Activated naive CD8-positive, alpha-beta T cell treated with anti-CD3 and anti-CD28 coated beads, Interleukin-2, amount 50 U/mL, for 16 hours (primary cell): Measurements from ENCODE around the gene PROSER2.

Experiments
- DNase-seq: peaks from one replicate; pipeline ENCODE4 v3.0.0-alpha.2; 2020; ENCODE audit warnings: low read depth, low spot score

PROSER2 gene

DNA sequence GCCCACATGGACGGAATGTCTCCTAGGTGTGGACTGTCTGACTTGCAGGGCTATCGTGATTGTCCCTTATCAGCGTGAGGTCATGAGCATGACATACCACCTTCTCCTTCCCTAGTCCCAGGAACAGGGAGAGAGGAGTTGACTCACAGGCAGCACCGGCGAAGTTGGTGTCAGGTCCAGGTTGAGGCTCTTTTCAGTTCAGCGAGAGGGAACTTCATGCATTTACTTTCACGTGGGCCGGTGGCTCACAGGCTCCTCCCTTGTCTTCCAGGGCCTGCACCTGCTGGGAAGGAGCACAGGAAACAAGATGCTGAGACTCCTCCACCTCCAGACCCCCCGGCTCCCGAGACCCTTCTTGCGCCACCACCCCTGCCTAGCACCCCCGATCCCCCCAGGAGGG lies 46.1 kb downstream of the PROSER2 start:
- no peak for DNase-seq

DNA sequence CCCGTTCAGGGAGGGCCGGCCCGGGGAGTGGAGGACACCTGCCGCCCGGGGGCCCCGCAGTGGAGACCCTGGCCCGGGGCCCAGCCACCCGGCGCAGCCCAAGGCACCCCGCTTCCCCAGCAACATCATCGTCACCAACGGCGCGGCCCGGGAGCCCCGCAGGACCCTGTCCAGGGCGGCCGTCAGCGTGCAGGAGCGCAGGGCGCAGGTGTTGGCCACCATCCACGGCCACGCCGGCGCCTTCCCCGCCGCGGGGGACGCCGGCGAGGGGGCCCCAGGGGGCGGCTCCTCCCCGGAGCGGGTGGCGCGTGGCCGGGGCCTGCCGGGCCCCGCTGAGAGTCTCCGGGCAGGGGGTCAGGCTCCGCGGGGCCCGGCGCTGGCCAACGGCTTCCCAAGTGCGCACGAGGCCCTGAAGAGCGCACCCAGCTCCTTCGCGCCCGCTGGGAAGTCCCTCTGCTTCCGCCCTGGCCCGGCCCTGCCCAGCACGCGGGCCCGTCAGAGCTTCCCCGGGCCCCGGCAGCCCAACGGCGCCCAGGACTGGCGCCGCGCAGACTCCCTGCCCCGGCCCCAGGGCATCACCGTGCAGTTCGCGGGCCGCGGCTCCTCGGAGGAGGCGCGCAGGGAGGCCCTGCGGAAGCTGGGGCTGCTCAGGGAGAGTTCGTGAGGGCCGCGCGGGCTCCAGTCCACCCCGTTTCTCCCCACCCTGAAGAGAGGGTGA lies 46.7 kb downstream of the PROSER2 start:
- no peak for DNase-seq

DNA sequence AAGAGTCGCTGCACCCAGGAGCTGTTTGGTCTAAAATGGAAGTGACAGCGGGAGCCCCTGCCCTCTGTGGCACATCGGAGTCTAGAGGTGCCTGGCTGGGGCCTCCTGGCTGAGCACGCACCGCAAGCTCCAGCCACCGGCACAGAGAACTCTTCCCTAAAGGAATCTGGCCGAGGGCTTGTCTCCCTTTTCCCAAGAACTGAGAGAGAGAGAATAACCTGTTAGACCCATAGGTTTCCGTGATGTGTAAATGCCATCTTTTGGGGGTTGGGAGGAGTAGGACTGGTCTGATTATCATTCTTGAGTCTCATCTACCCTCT lies 47.3 kb downstream of the PROSER2 start:
- no peak for DNase-seq

DNA sequence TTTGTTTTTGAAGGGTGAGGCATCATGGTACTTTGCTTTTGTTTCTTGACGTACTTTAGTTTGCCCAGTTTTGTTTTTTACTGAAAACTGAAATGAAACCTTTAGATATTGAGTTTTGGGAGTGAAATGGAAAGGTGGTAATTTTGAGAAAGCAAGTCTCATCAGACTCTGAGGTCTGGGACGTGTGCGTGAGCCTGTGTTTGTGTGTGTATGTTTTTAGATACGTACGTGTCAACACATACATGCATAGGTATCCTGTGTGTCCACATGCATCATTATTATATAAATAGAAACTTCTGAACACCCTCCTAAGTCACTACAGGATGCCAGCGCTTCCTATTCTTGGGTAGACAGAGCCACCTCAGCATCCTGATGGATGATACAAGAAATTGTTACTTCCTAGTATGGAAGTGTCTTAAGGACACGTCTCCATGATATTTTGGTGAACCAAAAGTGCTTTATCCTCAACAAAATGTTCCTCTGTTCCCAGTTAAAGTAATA lies 47.8 kb downstream of the PROSER2 start:
- no peak for DNase-seq

DNA sequence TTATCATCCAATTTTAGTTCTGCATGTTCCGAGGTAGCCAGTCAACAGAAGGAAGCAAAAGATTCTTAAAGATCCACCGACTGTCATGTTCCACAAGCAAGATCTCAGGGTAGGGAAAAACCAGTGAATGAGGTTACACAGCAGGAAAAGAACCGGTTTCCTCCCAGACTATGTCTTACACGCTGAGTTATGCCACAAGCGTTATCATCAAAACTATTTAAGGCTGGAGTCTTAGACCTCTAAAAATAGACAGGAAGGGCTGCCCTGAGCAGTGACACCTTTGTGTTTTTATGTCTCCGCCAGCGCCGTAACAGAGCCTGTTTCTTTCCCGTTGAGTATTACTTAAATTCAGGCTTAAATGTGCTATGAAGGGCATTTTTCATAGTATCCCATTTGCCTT lies 48.3 kb downstream of the PROSER2 start:
- no peak for DNase-seq

DNA sequence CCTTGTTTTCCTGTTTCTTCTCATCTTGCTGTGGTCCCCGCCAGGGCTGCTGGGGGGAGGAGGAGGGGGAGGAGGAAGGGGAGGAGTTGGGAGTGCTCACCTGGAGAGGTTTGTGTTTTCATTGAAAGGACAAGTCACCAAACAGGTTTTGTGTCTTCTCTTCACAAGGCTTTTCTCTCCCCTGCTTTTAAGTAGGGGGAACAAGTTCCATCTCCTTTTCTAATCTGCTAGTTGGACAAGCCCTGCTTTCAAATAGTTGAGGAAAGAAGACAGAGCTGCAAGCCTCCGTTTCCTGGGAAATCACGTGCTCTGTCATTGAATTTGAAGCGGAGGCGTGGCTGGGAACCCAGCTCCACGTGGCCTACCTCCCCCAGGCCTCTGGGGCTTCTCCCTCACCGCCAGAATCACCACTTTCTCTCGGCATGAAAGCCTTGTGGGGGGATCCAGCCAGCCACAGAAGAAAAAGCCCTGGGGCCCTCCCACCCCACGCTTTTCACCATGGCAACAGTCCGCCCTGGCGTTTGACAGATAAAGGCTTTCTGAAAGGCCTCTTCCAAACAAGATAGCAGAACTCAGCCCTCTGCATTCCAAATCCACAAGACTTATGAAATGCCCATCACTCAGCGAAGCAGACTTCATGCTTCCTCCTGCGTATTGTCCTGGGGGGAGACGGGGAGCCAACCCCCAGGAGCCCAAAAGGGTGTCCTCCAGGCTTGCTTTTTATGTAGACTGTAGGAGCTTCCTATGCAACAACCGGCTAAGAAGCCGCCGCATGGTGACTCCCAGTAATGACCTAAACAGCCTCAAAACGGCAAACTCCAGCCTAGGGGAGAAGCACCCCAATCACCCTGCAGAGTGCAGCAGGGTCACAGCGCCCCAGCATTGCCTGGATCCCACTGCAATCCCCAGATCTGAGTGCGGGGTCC lies 51.7 kb downstream of the PROSER2 start:
- no peak for DNase-seq

DNA sequence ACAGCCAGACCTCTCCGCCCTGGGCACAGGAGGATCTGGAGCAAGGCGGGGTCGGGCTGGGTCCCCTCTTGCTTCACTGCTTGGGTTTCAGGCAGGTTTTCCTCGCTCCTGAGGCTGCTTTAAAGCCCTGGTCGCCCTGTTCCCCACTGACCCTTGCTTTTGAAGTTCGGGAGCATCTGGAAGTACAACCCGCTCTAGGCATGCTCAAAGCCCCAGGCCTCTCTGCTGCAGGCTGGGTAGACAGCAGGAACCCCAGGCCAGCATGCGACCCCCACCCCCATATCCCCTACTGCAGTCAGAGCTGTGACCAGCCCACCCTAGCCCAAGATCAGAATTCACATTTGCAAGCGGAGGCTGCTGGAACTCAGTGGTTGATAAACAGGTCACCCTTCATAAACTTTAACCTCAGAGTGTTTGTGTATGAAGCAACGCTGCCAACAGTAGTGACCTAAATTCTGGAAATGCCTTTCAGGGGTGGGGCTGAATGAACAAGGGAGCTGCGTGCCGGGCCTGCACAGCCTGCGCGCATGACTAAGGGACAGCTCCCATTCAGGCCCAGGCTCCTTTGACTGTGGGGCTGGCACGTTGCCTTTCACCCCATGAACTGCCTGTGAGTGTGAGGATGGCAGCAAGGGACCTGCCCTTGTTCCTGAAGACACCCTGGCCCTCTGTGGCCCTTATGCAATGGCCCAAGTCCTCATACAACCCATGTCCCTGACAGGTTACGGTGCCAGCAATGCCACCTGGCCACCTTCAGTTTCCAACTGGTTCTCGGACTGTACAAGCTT lies 52.5 kb downstream of the PROSER2 start:
- DNase-seq, result no peak

DNA sequence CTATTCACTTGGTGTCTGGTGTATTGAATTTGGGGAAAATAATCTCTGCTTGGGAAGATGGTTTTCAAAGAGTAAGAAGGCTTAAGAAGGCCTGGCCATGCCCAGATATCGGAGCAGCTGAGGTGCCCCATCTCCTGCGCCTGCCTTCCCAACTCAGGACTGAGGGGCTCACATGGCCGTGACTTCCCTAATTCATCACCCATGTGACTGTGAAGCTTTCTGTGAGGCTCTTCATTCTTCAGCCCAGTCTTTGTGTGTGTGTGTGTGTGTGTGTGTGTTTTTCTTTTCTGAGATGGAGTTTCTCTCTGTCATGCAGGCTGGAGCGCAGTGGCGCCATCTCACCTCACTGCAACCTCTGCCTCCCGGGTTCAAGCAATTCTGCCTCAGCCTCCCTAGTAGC lies 53.2 kb downstream of the PROSER2 start:
- no peak for DNase-seq

DNA sequence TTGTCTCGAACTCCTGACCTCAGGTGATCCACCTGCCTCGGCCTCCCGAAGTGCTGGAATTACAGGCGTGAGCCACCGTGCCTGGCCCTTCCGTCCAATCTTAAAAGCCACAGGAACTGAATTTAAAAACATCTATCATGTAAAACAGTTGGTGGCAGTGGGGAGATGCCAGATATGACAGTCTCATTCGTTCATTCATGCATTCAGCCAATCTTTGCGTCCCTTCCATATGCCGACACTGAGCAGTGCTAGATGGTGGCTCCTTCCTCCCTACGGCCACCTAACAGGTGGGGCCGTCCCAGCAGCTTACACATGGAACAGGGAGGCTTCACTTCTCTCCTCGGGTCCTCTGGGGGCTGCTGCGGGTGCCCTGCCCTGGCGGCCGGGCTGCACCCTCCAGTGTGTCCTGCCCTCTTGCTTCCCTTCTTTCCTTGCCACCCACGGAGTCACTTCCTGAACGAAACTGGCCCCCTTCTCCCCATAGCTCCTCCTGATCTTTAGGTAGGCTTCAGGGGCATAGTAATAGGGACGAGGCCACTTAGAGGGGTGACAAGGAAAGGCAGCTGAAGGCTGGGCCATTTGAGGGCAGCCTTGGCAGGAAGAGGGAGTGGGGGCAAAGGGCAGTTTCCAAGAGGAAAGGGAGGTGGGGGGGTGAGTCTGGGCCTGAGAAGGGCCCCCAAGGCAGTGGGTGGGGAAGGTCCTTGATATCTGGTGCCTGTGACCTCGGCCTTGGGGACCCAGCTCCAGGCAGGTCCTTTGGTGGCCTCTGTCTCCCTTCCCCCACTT lies 53.8 kb downstream of the PROSER2 start:
- no peak for DNase-seq

DNA sequence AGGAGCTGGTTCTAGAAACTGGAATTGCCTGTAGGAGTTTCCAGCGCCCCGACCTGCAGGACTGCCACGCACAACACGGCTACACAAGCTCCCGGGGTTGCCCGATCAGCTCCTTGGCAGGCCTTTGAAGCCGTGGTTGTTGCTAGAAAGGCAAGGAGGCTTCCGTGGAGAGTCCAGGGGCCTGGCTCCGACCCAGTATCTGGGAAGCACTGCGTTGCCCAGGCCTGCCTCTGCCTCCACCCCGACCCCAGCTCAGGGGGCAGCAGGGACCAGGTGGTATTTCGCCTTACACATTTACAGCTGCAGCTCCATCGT lies 54.4 kb downstream of the PROSER2 start:
- no peak for DNase-seq

DNA sequence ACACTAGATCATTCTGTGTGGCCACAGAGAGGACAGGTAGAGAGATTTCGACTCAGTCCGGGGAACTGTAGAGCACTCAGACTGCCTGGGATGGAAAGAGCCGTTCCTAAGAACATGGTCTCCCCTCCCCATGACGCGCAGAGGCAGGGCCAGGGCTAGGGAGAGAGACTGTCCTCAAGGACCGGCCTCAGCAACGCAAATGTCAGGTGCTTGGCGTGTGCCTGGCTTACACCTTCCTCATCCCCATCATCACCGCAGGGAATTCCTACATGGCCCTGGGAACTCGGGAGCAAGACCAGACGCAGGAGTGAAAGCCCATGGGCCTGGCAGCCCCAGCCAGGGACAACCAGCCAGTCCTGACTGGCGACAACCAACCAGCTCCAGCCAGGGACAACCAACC lies 55.6 kb downstream of the PROSER2 start:
- no peak for DNase-seq

DNA sequence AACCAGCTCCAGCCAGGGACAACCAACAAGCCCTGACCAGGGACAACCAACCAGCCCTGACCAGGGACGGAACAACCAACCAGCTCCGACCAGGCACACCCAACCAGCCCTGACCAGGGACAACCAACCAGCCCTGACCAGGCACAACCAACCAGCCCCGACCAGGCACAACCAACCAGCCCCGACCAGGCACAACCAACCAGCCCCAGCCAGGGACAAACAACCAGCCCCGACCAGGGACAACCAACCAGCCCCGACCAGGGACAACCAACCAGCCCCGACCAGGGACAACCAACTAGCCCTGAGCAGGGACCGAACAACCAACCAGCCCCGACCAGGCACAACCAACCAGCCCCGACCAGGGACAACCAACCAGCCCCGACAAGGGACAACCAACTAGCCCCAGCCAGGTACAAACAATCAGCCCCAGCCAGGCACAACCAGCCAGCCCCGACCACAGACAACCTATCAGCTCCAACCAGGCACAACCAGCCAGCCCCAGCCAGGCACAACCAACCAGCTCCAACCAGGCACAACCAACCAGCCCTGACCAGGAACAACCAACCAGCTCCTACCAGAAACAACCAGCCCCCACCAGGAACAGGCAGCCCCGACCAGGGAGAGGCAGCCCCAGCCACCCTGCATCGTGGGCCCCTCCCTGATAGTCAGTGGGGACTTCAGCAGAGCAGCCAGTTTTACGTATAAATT lies 56.4 kb downstream of the PROSER2 start:
- no peak for DNase-seq

DNA sequence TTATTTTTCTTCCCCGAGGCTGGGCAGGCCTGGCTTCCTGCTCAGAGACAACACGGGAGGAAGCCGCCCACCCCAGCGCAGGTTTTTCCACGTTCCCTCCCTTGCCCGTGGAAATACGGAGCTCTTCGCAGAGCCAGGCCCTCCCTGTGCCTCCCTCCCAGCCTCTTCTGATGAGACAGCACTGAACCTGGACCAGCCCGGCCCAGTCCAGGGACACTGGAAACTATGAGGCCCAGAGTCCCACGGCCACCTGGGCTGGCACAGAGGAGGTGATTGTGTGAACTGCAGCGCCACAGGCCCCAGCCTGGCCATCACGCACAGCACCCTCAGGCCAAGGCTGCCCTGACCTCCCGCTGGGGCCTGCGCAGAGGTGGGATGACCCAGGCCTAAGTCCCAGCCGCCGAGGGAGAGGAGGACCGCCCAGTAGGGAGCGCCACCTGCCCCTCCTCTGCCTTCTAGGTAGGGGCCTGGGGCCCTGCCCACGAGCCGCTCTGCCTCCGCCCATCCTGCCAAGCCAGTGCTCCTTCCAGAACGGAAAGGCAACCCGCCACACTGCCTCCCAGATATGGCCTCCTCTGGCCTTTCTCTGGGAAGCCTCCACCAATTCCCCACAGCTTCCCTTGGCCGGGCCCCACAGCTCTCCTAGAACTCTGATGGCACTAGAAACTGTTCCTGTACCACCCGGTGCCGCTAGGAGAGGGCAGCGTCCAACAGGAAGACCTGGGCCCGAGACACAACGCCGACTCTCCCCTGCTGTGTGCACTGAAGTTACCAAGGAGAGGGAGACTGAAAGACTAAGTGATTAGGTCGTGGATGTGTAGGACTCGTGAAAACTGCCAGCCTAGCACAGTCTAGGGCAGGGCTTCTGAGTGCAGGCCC lies 57.2 kb downstream of the PROSER2 start:
- no peak for DNase-seq

DNA sequence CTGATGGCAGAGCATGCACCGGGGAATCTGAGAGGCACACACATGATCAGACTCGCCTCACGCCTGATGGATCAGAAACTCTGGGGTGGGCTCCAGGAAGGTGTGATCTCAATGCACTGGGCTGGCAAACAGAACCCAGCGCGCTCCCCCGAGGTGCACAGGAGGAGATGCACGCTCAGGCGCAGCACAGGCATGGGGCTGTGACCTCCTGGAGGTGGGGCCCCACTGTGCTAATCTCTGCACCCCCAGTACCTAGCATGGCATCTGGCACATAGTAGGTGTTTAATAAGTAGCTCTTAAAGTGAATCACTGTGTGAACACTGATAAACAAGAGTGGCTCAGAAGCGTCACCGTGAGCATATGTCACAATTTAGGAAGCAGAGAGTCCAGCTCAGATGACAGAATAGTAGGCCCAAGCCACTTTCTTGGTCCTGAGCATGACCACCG lies 57.9 kb downstream of the PROSER2 start:
- no peak for DNase-seq

DNA sequence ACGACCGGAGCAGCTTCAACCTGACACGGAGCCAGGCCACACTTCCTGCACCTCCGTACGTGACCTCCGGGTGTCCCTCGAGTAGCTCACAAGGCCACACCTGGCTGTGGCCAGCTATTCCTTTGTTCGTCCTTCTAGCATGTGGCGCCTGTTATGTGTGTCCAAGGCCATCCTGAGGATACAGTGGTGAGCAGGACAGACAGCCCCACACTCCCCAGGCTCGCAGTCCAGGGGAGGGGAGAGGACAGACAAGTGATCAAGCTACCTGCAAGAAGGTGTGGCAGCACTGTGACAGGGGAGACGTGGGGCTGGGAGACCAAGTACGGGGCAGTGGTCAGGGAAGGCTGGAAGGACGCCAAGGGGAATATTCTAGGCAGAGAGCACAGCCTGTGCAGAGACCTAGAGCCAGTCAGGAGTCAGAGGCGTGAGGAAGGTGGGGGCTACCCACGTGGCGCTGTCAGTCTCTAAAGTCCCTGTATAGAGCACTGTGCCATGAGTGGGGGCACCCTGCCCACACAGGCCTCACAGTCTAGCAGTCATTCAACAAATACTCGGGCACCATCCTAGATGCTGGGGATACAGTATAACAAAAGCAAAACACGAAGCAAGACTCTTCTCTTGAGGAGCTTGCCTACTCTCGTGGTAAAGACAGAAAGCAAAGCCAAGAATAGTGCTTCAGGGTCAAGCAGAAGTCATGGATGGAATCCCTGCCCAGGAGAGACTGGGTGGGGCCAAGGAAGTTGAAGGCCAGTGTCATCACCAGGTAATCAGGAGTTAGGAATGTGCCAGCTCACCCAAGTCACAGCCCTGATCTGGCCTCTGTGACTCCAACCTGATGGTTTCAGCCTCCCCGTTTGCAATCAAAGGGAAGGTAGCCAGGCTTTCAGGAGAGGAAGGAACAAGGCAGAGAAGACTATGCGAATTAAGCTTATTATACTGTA lies 58.6 kb downstream of the PROSER2 start:
- DNase-seq, result no peak

DNA sequence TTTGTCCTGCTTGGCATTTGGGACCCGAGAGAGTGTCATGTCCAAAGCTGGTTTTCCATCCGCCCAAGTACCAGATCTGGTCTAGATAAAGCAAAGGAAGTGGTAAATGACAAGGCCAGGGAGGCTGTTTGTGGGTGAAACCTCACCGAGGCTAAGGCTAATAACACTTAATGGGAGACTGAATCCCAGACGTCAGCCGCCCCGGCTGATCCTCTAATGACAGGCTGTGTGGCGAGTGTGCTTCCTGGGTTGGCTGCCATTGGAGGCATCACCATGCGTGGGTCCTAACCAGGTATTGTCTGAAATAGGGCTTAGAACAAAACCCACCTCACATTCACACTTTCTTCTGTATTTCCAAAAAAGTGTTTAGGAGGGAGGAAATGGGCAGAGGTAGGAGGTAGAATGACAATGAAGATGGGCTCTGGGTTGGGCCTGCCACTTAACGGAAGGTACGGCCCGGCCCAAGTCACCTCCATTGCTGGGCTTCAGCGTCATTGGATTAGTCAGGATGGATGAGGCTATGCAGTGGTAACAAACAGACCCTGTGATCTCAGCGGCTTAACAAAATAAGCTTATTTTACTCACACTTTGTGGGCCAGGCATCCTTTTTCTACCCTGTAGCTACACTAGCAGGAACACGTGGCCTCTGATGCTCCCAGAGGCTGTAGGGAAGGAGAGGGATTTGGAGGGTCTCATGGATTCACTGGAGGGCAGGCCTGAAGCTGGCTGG lies 59.7 kb downstream of the PROSER2 start:
- DNase-seq, result no peak

DNA sequence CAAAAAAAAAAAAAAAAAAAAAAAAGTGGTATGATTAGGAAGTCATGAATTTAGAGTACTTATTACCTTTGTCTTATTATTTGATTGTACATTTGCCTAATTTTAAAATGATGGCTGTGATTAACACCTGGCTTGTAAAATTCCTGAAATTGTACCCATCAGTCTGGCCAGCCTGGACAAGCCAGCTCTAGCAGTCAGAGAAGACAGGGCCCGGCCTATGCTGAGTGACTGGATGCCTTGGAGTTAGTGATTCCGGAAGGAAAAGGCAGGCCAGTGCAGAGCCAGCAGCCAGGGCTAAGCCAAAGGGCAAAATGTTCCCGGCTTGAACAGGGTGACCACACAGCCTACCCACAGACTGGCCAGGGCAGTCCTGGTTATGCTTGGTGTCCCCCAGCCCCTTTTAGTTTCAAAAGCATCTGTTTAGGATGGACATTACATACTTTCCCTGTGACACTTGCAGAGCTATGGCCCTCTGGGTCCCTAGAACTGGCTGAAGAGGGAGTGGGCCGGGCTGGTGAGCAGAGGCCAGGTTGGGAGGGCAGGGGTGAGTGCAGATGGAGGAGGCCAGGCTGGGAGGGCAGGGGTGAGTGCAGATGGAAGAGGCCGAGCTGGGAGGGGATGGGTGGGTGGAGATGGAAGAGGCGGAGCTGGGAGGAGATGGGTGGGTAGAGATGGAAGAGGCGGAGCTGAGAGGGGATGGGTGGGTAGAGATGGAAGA lies 61.7 kb downstream of the PROSER2 start:
- no peak for DNase-seq
